CD4-positive, CD25-positive, alpha-beta regulatory T cell (primary cell): ENCODE data around the gene PPP1R14B. TPM values are rescaled to one million over a fixed set of nuclear protein-coding genes. Genes with fewer than 3 reads are reported as not detected.

Source experiments
- ATAC-seq, 2 donors: fragments of 150-1000 bp; cut with Tn5 transposase; one replicate each; pipeline ENCODE4 v1.10.0; 2021; ENCODE audit warnings: low read depth in 2 of 2, moderate number of reproducible peaks in 2 of 2, moderate library complexity in 1 of 2
- DNase-seq, 3 donors: peaks; one replicate each; pipeline versions ENCODE4 v3.0.0 to v3.0.0-alpha.2; 2012 to 2022; ENCODE audit warnings: mixed read lengths in 1 of 3
- H3K27ac ChIP-seq: one replicate; pipeline ENCODE4 v1.7.0; 2013; ENCODE audit warnings: mild to moderate bottlenecking, low read length; ENCODE audit not compliant: insufficient read depth, poor library complexity, severe bottlenecking
- H3K27me3 ChIP-seq: one replicate; pipeline ENCODE4 v1.7.0; 2013; ENCODE audit warnings: low read length; ENCODE audit not compliant: control insufficient read depth, insufficient read depth
- H3K36me3 ChIP-seq: one replicate; pipeline ENCODE4 v1.7.0; 2013; ENCODE audit warnings: mild to moderate bottlenecking, low read length, moderate library complexity; ENCODE audit not compliant: control insufficient read depth, insufficient read depth
- H3K4me1 ChIP-seq: 2 replicates; pipeline ENCODE4 v1.7.0; 2013; ENCODE audit warnings: mild to moderate bottlenecking, low read length; ENCODE audit not compliant: insufficient read depth, control insufficient read depth, poor library complexity, severe bottlenecking
- H3K4me3 ChIP-seq: one replicate; pipeline ENCODE4 v1.7.0; 2013; ENCODE audit warnings: low read depth, mild to moderate bottlenecking, low read length, moderate library complexity
- H3K9me3 ChIP-seq, 2 experiments: 1 replicate in 1 of 2; 2 replicates in 1 of 2; pipeline ENCODE4 v1.7.0; 2013; ENCODE audit warnings: low read length in 2 of 2, mild to moderate bottlenecking in 1 of 2, moderate library complexity in 1 of 2; ENCODE audit not compliant: control insufficient read depth in 2 of 2
- H3K27ac Mint-ChIP-seq, 3 donors: one replicate each; pipeline ENCODE4 v1.8.0; 2020 to 2022; ENCODE audit warnings: mild to moderate bottlenecking in 3 of 3, mixed read lengths in 3 of 3, moderate library complexity in 2 of 3
- H3K27me3 Mint-ChIP-seq: one replicate; pipeline ENCODE4 v1.8.0; 2022; ENCODE audit warnings: mild to moderate bottlenecking, mixed read lengths
- H3K36me3 Mint-ChIP-seq: one replicate; pipeline ENCODE4 v1.8.0; 2020; ENCODE audit warnings: mixed read lengths
- H3K4me1 Mint-ChIP-seq, 4 donors: one replicate each; pipeline ENCODE4 v1.8.0; 2020 to 2022; ENCODE audit warnings: mixed read lengths in 4 of 4, mild to moderate bottlenecking in 1 of 4
- H3K4me3 Mint-ChIP-seq, 4 donors: one replicate each; pipeline ENCODE4 v1.8.0; 2020 to 2022; ENCODE audit warnings: mild to moderate bottlenecking in 4 of 4, mixed read lengths in 4 of 4, moderate library complexity in 3 of 4
- H3K9me3 Mint-ChIP-seq, 7 donors: one replicate each; pipeline ENCODE4 v1.8.0; 2020 to 2022; ENCODE audit warnings: mixed read lengths in 7 of 7, mild to moderate bottlenecking in 3 of 7, moderate library complexity in 2 of 7
- polyA plus RNA-seq, 4 donors: library from polyadenylated mRNA; unstranded; fragments of 300-500 nt; fragmentation: Illumina TruSeq; gene quantifications; one replicate each; pipeline ENCODE4 v1.2.3, GENCODE V29; 2021
- total RNA-seq: library from RNA; stranded (reverse); gene quantifications from one replicate; pipeline ENCODE4 v1.2.3, GENCODE V29; 2022

PPP1R14B gene
- total and polyA plus RNA-seq, 5 donors from 2014 or later, result 22.4 to 37.6 (median 26.2) TPM

- Mint-ChIP-seq H3K4me3 (peak overlapping the region; percentile 89 to 95 (median 92)), H3K4me1 (peaks cover 0 to 63% (median 37%) of the 10 kb centered on the region in 4 donors), H3K27ac (peak overlapping the region; percentile 87 to 92 (median 88)), H3K36me3 (no peaks in the 10 kb centered on the region), H3K9me3 (no peaks in the 10 kb centered on the region), H3K27me3 (no peaks in the 10 kb centered on the region)
- H3K4me3 ChIP-seq, result no peak overlapping the region
- ATAC-seq, result no peak
- no peaks in the 10 kb centered on the region for H3K9me3 ChIP-seq
- DNase-seq, result no peak
- H3K27ac ChIP-seq, result peak overlapping the region; percentile 86
- no peaks in the 10 kb centered on the region for H3K27me3 ChIP-seq
- H3K4me1 ChIP-seq, result peaks cover 52% of the 10 kb centered on the region
- H3K36me3 ChIP-seq, result no peaks in the 10 kb centered on the region
These were observed 15.2 kb downstream of the PPP1R14B start for GRCh38 chr11:64231546-64231945.

GRCh38 chr11:64230985-64231365, 15.8 kb downstream of the PPP1R14B start:
- H3K9me3 Mint-ChIP-seq, result no peaks in the 10 kb centered on the region

GRCh38 chr11:64230171-64230984, 16.4 kb downstream of the PPP1R14B start, which contains the start of gene DNAJC4:
DNAJC4 (plus strand) TSS chr11:64230548; CDS start chr11:64230855, 307 bp downstream.
- peaks cover 57% of the 10 kb centered on the region for H3K4me1 ChIP-seq
- Mint-ChIP-seq H3K4me1 (peaks cover 0 to 60% (median 35%) of the 10 kb centered on the region in 4 donors), H3K36me3 (no peaks in the 10 kb centered on the region), H3K27me3 (no peaks in the 10 kb centered on the region), H3K4me3 (peak within 1 kb of the TSS; percentile 89 to 98 (median 92)), H3K27ac (peak within 1 kb of the TSS; percentile 87 to 93 (median 91)), H3K9me3 (no peaks in the 10 kb centered on the region)
- ATAC-seq, result peak; percentile 53 to 61
- DNase-seq, result peak; percentile 88 to 93 (median 90)
- no peaks in the 10 kb centered on the region for H3K9me3 ChIP-seq
- H3K4me3 ChIP-seq, result peak within 1 kb of the TSS; percentile 42
- H3K36me3 ChIP-seq, result no peaks in the 10 kb centered on the region
- H3K27me3 ChIP-seq, result no peaks in the 10 kb centered on the region
- H3K27ac ChIP-seq, result peak within 1 kb of the TSS; percentile 86

More at GRCh38 chr11:64230985-64231365, 15.8 kb downstream of the PPP1R14B start:
- H3K4me3 ChIP-seq, result no peak overlapping the region
- H3K9me3 ChIP-seq, result no peaks in the 10 kb centered on the region
- Mint-ChIP-seq H3K27ac (peak overlapping the region; percentile 87 to 93 (median 89)), H3K4me3 (peak overlapping the region; percentile 89 to 98 (median 92)), H3K36me3 (no peaks in the 10 kb centered on the region), H3K27me3 (no peaks in the 10 kb centered on the region), H3K4me1 (peaks cover 0 to 63% (median 37%) of the 10 kb centered on the region in 4 donors)
- peak overlapping the region; percentile 86 for H3K27ac ChIP-seq
- no peaks in the 10 kb centered on the region for H3K36me3 ChIP-seq
- no peaks in the 10 kb centered on the region for H3K27me3 ChIP-seq
- no peak for DNase-seq
- H3K4me1 ChIP-seq, result peaks cover 56% of the 10 kb centered on the region
- no peak for ATAC-seq

GRCh38 chr11:64229744-64230170, 17.0 kb downstream of the PPP1R14B start:
- Mint-ChIP-seq H3K9me3 (no peaks in the 10 kb centered on the region), H3K4me3 (peak overlapping the region; percentile 89 to 98 (median 92)), H3K36me3 (no peaks in the 10 kb centered on the region), H3K4me1 (peaks cover 0 to 61% (median 35%) of the 10 kb centered on the region in 4 donors), H3K27me3 (no peaks in the 10 kb centered on the region), H3K27ac (peak overlapping the region; percentile 87 to 93 (median 91))
- peaks cover 58% of the 10 kb centered on the region for H3K4me1 ChIP-seq
- H3K36me3 ChIP-seq, result no peaks in the 10 kb centered on the region
- H3K27me3 ChIP-seq, result no peaks in the 10 kb centered on the region
- H3K4me3 ChIP-seq, result peak overlapping the region; percentile 42
- H3K27ac ChIP-seq, result peak overlapping the region; percentile 86
- no peak for ATAC-seq
- no peak for DNase-seq
- no peaks in the 10 kb centered on the region for H3K9me3 ChIP-seq

GRCh38 chr11:64229090-64229743, 17.5 kb downstream of the PPP1R14B start:
- H3K27ac ChIP-seq, result peak overlapping the region; percentile 86
- H3K9me3 ChIP-seq, result no peaks in the 10 kb centered on the region
- no peaks in the 10 kb centered on the region for H3K36me3 ChIP-seq
- H3K36me3 Mint-ChIP-seq, result no peaks in the 10 kb centered on the region
- no peaks in the 10 kb centered on the region for H3K9me3 Mint-ChIP-seq
- H3K4me3 ChIP-seq, result no peak overlapping the region
- peak overlapping the region; percentile 53 to 87 (median 65) for H3K27ac Mint-ChIP-seq
- ATAC-seq (no peak), DNase-seq (no peak)
- H3K4me3 Mint-ChIP-seq, result peak overlapping the region; percentile 89 to 98 (median 92)
- H3K27me3 Mint-ChIP-seq, result no peaks in the 10 kb centered on the region
- H3K27me3 ChIP-seq, result no peaks in the 10 kb centered on the region
- peaks cover 60% of the 10 kb centered on the region for H3K4me1 ChIP-seq
- peaks cover 0 to 61% (median 36%) of the 10 kb centered on the region in 4 donors for H3K4me1 Mint-ChIP-seq

GRCh38 chr11:64227405-64227956, 19.3 kb downstream of the PPP1R14B start:
- peaks cover 13% of the 10 kb centered on the region for H3K36me3 ChIP-seq
- H3K36me3 Mint-ChIP-seq, result no peaks in the 10 kb centered on the region
- no peaks in the 10 kb centered on the region for H3K9me3 ChIP-seq
- H3K4me3 Mint-ChIP-seq, result peak overlapping the region; percentile 89 to 98 (median 92)
- H3K9me3 Mint-ChIP-seq, result no peaks in the 10 kb centered on the region
- H3K27ac Mint-ChIP-seq, result peak overlapping the region; percentile 83 to 95 (median 87)
- H3K4me1 Mint-ChIP-seq, result peaks cover 0 to 52% (median 32%) of the 10 kb centered on the region in 4 donors
- peak overlapping the region; percentile 84 for H3K27ac ChIP-seq
- H3K27me3 ChIP-seq, result no peaks in the 10 kb centered on the region
- H3K27me3 Mint-ChIP-seq, result no peaks in the 10 kb centered on the region
- H3K4me1 ChIP-seq, result peaks cover 54% of the 10 kb centered on the region
- peak overlapping the region; percentile 62 for H3K4me3 ChIP-seq
- DNase-seq, result no peak
- ATAC-seq, result no peak

GRCh38 chr11:64226507-64227051, 20.2 kb downstream of the PPP1R14B start:
- H3K4me3 ChIP-seq, result peak overlapping the region; percentile 62
- Mint-ChIP-seq H3K27ac (peak overlapping the region; percentile 83 to 95 (median 87)), H3K36me3 (no peaks in the 10 kb centered on the region), H3K4me1 (peaks cover 0 to 43% (median 28%) of the 10 kb centered on the region in 4 donors), H3K27me3 (no peaks in the 10 kb centered on the region), H3K4me3 (peak overlapping the region; percentile 89 to 98 (median 92)), H3K9me3 (no peaks in the 10 kb centered on the region)
- H3K27me3 ChIP-seq, result no peaks in the 10 kb centered on the region
- H3K9me3 ChIP-seq, result no peaks in the 10 kb centered on the region
- ATAC-seq, result peak; percentile 19 to 20
- H3K4me1 ChIP-seq, result peaks cover 51% of the 10 kb centered on the region
- H3K36me3 ChIP-seq, result peaks cover 13% of the 10 kb centered on the region
- peak overlapping the region; percentile 84 for H3K27ac ChIP-seq
- DNase-seq, result peak; percentile 48 to 80 (median 60)
